ENCODE results near the gene OR2H2.
A peak's percentile ranks its signal among the peaks of the same experiment; 100 is the strongest.

Gene OR2H2

DNA sequence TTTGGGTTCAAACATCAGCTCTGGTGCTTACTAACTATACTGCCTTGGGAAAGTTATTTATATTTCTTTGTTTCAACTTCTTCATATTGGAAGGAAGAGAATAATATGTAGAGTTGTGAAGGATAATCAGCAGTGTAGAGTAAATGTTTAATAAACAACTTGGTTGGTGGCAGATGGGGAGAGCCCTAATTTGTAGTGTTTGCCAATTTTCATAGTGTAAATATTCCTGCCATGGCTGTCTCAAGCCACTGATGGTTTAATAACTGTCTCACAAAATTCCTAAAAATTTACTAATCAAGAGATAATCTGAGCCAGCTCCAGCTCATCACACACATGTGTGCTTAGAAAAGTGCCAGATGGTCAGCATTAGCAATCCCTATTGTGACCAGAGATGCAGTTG, at the start of gene OR2H2:
Gene OR2H2 (plus strand): TSS at position 301 of the 400 bp plus-strand sequence. CDS start 2,824 bp downstream, outside the sequence.
- no peak for DNase-seq (ENCODE audit: low read depth, low spot score)

DNA sequence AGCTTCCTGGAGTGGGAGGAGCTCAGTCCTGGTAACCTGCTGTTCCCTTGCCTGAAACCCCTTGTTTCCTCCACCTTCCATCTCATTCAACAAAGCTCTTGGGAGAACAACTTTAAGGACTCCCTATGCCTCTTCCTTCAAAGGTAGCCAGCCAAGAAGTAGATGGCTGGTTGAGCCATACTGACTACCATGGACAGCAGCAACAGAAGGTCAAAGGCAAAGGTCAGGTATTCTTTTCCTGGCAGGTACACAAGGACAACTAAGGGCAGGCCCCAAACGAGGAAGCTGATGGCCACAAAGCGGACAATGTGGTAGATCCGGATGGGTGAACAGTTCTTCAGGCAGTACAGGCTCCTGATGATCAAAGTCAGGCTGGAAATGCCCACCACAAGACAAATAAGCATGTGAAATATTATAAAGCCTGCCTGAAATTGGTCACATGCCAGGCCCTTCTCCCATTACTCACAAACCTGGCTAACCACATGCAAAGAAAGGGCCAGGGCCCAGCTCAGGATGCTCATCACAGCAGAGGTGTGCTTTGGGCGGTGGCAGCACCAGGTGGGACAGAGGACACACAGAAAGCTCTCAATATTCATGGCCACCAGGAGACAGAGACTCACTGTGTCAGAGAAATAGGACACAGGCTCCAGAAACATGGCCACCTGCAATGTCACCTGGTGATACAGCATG, 47.1 kb upstream of the OR2H2 start:
- DNase-seq (ENCODE audit: low read depth, low spot score) = no peak

DNA sequence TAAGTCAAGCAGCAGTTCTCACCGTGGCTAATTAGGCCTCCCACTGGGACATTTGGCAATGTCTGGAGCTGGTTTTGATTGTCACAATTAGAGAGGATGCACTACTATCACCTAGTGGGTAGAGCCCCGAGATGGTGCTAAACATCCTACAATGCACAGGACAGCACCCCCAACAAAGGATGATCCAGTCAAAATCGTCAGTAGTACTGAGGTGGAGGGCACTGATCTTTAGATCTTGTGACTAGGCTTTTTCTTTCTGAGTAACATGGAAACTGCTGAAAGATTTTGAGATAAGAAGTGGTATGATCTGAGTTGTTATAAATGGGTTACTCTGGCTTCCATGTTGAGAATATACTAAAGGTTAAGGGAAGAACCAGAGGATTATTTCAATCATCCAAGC, 37.3 kb upstream of the OR2H2 start:
- DNase-seq (ENCODE audit: low read depth, low spot score) = no peak

DNA sequence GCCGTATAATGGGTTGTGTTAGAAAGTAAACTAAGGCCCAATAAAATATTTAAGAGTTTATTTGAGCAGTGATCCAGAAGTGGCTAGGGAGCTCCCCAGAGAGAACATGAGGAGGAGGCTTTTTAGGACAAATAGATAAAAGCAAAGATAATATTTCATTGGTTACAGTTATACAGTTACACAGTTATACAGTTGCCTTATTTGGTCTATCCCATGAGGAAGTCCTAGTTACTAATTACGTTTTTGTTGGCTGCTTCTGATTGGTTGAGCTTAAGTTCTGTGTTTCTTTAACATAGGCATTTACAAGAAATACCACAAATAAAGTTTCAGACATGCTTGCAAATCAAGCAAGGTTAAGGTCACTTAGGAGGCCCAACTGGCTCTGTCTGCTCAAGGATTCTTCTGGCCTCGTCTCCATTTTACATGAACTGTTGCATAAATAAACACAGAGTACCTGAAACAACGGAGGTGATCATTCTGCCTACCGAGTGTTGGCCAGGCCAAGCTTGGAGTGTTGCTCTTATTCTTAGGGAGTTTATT, 32.3 kb upstream of the OR2H2 start:
- DNase-seq (ENCODE audit: low read depth, low spot score) = peak; percentile 24

DNA sequence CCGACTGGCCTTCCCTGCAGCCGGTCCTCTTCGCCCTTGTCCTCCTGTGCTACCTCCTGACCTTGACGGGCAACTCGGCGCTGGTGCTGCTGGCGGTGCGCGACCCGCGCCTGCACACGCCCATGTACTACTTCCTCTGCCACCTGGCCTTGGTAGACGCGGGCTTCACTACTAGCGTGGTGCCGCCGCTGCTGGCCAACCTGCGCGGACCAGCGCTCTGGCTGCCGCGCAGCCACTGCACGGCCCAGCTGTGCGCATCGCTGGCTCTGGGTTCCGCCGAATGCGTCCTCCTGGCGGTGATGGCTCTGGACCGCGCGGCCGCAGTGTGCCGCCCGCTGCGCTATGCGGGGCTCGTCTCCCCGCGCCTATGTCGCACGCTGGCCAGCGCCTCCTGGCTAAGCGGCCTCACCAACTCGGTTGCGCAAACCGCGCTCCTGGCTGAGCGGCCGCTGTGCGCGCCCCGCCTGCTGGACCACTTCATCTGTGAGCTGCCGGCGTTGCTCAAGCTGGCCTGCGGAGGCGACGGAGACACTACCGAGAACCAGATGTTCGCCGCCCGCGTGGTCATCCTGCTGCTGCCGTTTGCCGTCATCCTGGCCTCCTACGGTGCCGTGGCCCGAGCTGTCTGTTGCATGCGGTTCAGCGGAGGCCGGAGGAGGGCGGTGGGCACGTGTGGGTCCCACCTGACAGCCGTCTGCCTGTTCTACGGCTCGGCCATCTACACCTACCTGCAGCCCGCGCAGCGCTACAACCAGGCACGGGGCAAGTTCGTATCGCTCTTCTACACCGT, 31.5 kb upstream of the OR2H2 start:
- no peak for DNase-seq (ENCODE audit: low read depth, low spot score)

DNA sequence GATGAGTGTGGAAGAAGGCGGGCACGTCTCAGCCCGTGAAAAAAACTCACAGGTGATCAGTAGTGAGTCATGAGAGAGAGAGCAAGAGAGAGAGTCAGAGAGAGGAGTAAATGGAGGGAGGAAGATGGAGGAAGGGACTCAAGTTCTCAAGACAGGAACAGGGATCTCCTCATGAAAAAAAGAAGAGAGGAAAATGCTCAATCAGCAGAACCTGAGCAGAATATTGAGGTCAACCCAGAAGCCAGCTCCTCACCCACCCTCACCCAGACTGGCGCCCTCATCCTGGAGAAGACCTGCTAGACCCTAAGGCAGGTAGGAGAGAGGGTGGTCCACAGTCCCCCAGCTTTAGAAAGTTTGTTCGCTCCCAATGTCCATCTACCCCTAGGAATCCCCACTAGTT, 30.2 kb upstream of the OR2H2 start:
- no peak for DNase-seq (ENCODE audit: low read depth, low spot score)

DNA sequence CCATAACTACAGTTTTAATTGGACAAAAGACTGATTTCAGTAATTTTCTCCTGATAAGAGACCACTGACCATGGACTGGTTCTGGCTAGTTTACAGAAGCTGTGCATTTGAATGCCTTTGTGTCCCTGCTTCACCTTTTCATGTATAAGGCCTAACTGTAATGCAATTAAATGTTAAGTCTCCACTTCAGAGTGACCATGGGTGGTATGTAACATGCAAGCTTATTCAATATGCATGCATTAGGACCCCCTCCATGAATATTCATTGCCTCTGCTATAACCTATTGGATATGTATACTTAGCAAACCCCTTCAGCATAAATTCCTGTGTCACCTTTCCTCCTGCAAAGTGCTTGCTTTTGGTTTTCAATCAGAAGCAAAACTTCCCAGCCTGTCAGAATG, 27.6 kb upstream of the OR2H2 start:
- DNase-seq (ENCODE audit: low read depth, low spot score) = no peak

DNA sequence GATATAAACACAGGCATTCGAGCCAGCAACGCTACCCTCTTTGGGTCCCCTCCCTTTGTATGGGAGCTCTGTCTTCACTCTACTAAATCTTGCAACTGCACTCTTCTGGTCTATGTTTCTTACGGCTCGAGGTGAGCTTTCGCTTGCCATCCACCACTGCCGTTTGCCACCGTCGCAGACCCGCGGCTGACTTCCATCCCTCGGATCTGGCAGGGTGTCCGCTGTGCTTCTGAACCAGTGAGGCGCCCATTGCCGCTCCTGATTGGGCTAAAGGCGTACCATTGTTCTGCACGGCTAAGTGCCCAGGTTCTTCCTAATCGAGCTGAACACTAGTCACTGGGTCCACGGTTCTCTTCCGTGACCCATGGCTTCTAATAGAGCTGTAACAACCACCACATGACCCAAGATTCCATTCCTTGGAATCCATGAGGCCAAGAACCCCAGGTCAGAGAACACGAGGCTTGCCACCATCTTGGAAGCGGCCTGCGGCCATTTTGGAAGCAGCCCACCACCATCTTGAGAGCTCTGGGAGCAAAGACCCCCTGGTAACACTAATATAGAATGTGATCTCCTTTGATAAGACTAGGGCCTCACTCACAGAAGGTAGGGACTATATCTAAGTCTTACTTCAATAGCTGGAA, 26.4 kb upstream of the OR2H2 start:
- DNase-seq (ENCODE audit: low read depth, low spot score) = no peak

DNA sequence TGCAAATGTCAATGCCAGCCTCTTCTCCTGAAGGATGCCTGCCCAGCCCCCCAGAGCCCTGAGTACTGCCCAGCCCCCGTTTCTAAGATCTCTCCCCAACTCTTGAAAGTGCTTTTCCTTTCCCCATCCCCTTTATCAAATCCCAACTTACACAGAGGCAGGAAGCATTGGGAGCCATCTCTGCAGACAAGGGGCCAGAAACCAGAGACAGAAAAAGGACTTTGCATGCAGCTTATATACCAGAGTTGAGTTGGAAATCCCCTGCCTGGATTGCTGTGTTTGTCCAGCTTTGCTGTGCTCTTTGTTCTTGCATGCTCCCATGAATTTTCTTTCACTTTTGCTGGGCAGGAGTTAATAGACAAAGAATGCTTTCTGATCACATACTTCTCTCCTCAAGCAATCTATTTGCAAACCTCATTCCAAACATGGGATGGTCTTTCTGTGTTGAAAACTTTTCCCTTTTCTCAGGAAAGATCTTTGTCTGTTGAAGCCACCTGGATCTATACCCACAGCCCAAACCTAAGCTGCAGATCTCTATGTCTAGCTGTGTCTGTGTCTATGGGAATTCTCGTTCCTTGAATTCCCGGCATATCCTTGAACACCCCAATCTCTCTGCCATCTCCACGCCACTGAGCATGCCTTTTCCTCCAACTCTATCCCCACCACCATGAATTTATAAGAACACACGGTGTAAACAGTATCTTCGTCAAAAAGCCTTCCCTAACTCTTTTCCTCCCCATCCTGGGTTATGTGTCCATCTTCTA, 25.2 kb upstream of the OR2H2 start, which contains the start of gene UBD:
Gene UBD (minus strand): TSS at position 209 of the 764 bp plus-strand sequence. CDS start 31 bp downstream, at position 178.
- no peak for DNase-seq (ENCODE audit: low read depth, low spot score)

DNA sequence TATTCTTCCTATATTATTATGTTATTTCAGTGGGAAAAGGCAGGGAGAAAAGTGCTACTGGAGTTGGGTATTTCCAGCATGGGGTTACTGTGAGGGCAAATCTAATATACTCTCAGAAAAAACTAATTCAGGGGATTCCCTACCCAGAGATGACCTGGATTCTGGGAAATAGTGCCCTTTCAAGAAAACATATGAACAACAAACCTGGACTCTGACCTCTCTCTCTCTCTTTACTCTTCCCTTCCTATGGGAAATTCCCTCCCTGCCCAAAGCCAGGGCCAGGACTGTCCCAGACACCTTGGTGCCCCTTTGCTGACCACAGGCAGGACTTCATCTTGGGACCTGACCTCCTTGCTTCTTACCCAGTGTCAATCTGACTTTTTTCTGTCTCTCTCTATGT, 23.8 kb upstream of the OR2H2 start:
- no peak for DNase-seq (ENCODE audit: low read depth, low spot score)

DNA sequence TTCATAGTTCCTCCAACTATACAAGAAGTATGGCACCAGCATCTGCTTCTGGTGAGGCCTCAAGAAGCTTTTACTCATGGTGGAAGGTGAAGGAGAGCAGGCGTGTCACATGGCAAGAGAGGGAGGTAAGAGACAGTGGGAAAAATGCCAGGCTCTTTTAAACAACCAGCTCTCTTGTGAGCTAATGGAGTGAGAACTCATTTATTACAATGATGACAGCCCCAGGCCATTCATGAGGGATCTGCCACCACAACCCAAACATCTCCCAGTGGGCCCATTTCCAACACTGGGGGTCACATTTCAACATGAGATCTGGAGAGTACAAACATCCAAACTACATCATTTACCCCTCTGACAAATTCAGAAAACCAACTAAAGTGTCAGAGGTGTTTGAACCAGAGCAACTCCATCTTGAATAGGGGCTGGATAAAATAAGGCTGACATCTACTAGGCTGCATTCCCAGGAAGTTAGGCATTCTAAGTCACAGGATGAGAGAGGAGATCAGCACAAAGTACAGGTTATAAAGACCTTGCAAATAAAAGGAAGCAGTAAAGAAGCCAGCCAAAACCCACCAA, 23.2 kb upstream of the OR2H2 start:
- DNase-seq (ENCODE audit: low read depth, low spot score) = no peak

DNA sequence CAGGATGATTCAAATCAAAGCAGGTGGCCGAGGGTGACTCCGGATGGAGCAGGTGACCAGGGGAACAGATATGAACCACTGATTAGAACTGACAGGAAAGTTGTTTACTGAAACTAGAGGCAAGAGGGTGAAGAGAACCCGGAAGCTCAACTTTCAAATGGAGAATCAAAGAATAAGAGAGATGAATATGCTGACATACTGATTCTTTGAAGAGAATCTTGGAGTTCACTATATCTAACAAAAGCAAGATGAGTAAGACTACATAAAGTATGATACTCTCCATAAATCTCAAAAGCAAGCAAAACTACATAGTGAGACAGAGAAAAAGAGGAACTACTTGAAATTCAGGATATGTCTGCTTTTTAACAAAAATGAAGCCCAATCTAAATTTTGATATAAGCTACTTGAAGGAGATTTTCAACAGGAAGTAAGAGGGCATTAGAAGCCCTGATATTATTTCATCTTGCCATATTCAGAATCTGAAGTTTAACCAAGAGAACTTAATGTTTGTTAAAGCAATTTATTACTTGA, 21.4 kb upstream of the OR2H2 start:
- DNase-seq (ENCODE audit: low read depth, low spot score) = no peak

DNA sequence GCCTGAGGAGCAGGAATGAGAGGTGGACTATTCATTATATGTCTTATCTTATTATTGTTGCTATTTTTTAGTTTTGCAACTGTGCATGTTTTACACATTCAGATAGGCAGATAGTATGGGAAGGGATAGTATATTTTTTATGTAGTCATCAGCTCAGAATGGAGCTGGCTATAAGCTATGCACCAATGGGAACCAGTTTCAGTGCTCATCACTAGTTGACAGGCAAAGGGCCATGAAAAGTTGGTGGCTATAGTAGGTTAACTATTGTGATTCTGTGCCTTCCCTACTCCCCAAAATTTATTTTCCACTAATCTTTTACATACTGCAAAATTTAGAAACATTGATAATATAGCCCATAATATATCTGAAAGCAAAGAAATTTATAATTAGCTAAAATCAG, 20.0 kb upstream of the OR2H2 start:
- DNase-seq (ENCODE audit: low read depth, low spot score) = no peak

DNA sequence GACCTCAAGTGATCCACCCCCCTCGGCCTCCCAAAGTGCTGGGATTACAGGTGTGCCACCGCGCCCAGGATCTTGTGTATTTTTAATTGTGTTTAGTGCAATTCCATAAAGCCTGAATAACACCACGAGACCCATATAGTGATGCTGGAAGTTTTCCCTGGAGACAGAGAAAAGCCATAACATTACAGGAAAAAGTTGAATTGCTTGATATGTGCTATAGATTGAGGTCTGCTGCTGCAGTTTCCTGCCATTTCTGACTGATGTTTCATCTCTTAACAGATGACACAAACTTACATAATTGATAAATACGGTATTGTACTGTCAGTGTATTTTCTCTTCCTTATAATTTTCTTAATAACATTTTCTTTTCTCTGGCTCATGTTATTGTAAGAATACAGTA, 18.1 kb upstream of the OR2H2 start:
- DNase-seq (ENCODE audit: low read depth, low spot score) = no peak

DNA sequence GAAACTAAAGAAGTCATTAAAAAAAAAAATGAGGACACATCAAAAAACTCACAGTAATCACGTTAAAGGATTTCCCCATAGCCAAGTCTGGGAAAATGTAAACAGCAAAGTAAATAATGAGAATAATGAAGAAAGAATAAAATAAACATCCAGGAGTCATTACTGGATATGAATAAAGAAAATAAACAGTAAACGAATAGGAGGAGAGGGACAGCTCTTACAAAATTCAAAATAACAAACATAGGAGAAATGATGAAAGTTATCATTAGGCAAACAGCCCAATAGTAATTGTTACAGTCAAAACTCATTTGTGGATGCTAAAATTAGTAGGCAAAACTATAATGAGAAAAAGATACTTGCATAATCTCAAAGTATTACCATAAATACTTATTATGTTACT, 17.4 kb upstream of the OR2H2 start:
- no peak for DNase-seq (ENCODE audit: low read depth, low spot score)

DNA sequence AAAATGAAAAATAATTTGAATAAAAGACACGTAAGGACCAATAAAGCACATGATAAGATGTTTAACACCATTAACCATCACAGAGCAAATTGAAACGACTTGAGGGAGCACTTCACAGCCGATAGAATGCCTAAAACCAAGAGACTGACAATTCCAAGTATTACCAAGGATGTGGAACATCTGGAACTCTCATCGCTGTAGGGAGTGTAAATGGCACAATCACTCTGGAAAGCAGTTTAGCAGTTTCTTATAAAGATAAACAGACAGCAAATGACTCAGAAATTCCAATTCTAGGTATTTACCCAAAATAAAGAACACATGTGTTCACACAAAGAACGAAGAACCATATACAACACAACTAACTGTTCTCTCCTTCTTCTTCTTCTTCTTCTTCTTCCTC, 16.9 kb upstream of the OR2H2 start:
- DNase-seq (ENCODE audit: low read depth, low spot score) = no peak

DNA sequence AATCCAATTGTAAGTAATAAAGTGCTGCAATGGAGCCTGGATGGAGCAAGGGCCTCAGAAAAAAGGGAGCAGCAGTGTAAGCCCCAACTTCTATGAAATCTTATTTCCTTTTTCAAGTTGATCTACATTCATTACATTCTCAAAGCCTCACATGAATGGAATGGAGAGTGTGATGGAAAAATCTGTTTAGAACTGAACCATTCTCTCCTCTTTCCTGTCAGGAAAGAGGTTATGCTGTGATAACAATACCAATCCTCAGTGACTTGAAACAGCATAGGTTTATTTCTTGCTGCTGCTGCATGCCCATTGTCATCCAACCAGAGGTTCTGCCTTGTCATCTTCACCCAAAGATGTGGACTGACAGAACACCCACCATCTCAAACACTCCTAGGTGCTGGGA, 8.9 kb upstream of the OR2H2 start:
- DNase-seq (ENCODE audit: low read depth, low spot score) = no peak

DNA sequence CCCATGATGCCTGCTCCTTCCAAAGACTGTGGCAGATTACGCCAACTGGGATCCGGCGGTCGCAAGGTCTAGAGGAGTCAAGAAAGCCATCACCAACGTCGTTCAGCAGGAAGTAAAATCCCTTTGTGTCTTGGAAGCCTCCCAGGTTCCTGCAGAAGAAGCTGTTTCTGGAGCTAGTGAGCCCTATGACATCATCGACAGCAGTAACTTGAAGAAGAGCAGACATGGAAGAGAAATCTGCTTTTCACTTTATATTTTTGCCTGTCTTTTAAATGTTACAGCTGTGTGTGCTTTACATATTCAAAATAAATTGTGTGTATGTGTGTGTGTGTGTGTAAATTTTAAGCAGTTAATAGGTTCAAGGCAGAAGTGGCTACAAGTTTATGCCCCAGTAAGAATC, 7.4 kb upstream of the OR2H2 start:
- DNase-seq (ENCODE audit: low read depth, low spot score) = no peak

DNA sequence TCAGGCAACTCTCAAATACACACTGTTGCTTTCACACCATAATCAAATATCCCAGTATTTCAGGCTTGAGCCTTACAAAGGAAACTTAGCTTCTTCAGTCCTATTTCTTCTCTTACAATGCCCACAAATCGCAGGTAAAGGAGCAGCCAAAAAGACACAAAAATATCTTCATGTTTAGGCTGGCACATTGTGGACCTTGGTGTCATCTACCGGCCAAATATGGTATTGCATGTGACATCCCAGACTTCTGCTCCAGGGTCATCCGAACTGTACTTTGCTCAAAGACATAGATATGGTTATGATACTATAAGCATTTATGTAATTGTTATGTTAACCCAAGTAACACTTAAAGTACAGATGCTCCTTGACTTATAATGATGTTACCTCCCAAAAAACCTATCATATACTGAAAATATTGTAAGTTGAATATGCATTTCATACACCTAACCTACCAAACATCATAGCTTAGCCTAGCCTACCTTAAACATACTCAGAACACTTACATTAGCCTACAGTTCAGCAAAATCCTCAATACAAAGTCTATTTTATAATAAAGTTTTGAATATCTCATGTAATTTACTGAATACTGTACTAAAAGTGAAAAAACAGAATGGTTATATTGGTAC, 4.6 kb downstream of the OR2H2 start:
- peak; percentile 15 for DNase-seq (ENCODE audit: low read depth, low spot score)

DNA sequence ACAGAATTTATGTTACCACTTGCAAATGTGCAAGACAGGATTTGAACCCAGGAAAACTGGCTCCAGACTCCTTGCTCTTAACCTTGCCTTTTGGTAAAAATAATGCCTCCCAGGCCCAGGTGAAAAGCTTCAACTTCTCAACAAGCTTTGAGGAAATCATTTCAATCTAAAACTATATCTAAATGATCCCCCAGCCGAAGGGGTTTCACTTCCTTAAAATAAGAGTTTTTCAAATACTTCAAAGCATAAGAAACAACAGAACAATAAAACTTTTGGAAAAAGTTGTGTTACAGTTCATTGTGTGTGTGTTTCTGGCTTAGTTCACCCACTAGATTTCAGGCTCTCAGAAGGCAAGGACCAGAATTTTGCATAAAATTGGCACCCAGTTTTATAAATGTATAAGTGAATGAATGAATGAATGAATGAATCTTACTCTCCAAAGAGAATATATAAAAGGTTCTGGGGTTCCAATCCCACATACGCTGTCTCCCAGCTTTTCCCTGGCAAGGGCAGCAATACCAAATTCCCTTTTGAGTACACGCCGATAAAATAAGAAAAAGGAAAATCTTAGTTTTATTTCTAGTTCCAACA, 5.4 kb downstream of the OR2H2 start:
- DNase-seq (ENCODE audit: low read depth, low spot score) = no peak
